Measurements from ENCODE around the gene ZFAND3.

GRCh38 chr6:37865504-37865903 lies 46.0 kb downstream of the ZFAND3 start:
- TF ChIP-seq CTCF (IDR thresholded peaks at IDR 0.05; ENCODE audit: borderline replicate concordance, extremely low read depth, low read length, poor library complexity, severe bottlenecking) (no peak), EZH2 (IDR thresholded peaks at IDR 0.05; ENCODE audit: borderline replicate concordance, low read depth, low read length, severe bottlenecking) (no peak)
